GM19239 (cell line): Measurements from ENCODE around the gene ANKRD12.

Experiments
- DNase-seq: peaks from one replicate; pipeline ENCODE4 v3.0.0; 2011; ENCODE audit warnings: low spot score; ENCODE audit not compliant: insufficient read length
- FAIRE-seq: peaks from 2 replicates; lab custom pipeline; 2011; peaks lifted over from hg19 to GRCh38; lab: Jason Lieb, UNC

Gene ANKRD12

DNA sequence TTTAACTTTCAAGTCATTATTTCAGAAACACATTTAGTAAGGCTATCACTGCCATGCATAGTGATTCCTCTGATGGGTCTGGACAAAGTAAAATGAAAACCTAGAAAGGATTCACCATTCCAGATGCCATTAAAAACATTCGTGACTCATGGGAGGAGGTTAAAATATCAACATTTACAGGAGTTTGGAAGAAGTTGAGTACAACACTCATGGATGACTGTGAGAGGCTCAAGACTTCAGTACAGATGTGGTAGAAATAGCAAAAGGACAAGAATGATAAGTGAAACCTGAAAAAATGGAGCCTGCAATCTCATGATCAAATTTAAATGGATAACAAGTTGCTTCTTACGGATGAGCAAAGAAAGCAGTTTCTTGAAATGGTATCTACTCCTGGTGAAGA is 192.2 kb downstream of the ANKRD12 start:
- DNase-seq (no peak), FAIRE-seq (no peak)

DNA sequence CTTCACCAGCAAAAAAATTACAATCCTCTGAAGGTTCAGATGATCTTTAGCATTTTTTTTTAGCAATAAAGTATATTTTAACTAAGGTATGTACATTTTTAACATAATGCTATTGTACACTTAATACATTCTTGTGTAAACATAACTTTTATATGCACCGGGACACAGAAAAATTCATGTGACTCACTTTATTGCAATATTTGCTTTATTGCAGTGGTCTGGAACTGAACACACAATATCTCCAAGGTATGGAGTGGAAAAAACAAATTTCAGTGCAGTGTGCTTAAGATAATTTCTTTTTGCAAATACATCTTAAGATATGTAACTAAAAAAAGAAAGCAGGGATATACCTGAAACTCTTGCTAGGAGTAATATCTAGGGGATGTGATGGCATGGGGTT is 192.9 kb downstream of the ANKRD12 start:
- no peak for FAIRE-seq
- no peak for DNase-seq

DNA sequence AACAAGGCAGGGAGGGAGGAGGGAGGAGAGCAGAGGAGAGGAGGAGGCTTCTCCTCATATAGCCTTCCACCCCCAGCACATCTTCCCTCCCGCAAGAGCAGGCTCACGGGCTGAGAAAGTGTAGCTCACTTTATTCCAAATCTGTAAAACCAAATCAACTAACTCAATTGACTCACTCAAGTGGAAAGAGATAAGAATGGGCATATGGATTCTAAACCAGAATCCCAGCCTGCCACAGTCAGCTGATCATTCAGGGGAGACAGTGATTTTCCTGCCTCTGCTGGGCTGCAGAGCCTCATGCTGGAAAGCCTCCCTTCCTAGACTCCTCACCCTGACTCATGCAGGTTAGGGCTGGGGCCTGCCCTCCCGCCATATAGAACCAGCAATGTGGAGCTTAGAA is 193.8 kb downstream of the ANKRD12 start:
- DNase-seq (no peak), FAIRE-seq (no peak)

DNA sequence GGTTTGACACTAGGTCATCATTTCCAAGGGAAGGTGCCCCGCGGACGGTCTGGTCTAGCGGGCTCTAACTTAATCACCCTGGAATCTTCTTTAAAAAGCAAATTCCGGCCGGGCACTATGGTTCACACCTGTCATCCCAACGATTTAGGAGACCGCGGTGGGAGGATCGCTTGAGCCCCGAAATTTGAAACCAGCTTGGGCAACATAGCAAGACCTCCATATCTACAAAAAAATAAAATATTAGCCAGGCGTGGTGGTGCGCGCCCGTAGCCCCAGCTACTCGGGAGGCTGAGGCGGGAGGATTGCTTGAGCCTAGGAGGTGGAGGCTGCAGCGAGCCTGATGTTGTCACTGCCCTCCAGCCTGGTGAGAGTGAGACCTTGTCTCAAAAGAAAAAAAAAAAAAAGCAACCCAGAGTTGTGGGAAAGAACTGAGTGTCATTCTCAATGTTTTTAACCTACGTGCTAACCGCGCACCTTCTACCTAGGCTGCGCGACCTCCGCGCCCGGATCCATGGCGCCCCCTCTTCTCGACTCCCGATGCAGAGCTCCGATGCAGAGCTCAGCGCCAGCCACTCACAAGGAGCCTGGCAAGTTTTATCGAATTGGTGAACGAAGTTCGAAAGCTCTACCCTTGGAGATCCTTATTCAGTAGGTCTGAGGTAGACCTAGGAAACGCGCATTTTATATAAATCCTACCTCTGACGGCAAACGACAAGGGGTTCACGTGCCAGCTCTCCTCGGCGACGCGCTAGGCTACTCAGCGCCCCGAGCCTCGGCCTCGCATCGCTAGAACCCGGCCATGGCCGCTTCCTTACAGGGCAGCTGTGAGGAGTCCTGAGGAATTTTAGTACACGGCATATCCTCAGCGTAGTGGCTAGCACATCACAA is 197.1 kb downstream of the ANKRD12 start:
- FAIRE-seq (peak; percentile 14), DNase-seq (no peak)

DNA sequence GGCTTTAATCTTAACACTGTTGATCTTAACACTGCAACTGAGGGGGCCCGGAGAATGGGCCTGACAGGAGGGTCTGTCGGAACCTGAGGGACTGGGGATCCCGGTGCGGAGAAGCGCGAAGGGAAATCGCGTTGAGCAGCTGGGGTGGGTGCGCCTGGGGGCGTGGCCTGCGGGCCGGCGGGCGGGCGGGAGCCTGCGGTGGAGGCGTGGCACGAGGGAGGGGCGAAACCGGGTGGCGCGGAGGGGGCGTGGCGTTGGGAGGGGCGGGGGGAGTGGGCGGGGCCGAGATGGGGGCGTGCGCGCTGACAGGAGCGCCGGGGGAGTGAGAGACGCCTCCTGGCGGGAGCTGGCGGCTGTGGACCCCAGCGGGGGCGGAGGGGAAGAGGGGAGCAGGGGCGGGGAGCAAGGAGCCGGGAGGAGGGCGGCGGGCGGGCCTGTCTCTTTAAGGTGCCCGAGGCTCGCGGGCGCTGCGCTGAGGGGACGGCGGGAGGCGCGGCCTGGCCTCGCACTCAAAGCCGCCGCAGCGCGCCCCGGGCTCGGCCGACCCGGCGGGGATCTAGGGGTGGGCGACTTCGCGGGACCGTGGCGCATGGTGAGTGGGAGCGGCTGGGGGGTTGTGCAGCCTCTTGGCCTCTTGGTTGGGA is 197.9 kb downstream of the ANKRD12 start, which contains the start of gene TWSG1:
Gene TWSG1, plus strand, starts transcription at position 445 of the 644 bp plus-strand sequence. CDS start 2,457 bp downstream, outside the sequence.
- FAIRE-seq (peak; percentile 92), DNase-seq (peak; percentile 92)

DNA sequence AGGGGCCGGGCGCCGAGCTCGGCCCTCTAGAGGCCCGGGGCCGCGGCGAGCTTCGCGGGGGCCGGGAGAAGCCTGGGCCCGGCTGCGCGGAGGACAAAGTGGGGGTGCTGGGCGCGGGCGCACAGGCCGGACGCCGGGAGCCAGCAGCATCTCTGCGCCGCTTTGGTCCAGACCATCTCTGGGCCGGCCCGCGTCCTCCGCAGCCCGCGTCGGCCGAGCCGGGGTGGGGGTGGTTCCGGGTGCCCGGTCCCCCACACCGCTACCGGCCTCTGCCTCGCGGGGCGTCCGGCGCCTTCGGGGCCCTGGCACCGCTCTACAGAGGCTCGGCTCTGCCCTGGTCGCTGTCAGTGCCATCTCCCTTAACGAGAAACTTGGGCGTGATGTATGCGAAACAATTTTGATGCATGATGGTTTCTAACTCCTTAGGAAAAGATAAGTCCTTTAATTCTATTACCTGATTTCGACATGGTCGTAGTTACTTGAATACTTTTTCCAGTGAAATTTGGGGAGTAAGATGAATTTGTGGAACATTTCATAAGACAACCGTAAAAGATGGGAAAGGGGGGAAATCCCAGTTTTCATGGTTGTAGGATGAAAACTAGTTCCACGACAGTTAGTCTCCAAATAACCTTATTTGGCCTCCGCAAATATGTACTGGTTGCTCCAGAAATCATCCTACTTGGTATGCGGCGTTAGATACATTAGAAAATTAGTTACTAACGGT is 198.6 kb downstream of the ANKRD12 start:
- FAIRE-seq (peak; percentile 72), DNase-seq (peak; percentile 25)
